Measurements from ENCODE around the gene NRGN. TPM values are rescaled to one million over a fixed set of nuclear protein-coding genes. Genes with fewer than 3 reads are reported as not detected.
"Not testable (repeated sequence)": the region's sequence is repeated elsewhere in the genome, so short reads cannot be mapped to it uniquely, and the experiment has no call there.

The NRGN gene
- total and polyA plus RNA-seq, 10 of the 15 experiments (the other 5 are each of a cell fraction or from before 2014, with no cell fraction given): 0.36 to 3.2 (median 1.1) TPM; not detected in 2

DNA sequence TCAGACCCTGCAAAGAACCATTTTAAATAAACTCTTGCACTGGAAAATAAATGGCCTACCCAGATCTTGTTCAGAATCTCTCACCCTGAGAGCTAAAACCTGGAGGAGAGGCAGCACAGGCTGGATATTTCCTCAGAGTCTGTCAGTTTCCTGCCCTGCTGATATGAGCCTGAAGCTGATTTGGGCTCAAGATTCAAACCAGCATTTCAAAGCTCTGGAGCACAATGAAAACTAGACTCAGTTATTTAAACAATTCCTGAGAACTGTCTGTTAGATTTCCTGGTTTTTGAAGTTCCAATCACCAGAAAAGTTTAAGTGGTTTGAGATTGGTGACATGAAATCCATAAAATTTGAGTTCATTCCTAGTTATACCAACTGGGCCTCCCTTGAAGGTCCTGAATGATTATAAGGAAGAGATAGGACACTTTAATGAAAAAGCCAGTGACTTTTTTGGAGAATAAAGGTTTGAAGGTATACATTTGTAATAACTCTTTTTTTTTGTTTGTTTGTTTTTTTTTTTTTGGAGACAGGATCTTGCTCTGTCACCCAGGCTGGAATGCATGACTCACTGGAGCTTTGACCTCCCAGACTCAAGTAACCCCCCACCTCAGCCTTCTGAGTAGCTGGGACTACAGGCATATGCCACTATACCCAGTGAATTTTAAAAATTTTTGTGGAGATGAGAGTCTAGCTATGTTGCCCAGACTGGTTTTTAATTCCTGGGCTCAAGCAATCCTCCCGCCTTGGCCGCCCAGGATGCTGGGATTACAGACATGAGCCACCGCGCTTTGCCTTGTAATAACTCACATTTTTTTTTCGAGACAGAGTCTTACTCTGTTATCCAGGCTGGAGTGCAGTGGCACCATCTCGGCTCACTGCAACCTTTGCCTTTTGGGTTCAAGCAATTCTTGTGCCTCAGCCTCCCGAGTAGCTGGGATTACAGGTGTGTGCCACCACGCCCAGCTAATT, 30.3 kb downstream of the NRGN start:
- no peaks in the 10 kb centered on the region for H3K4me1 ChIP-seq (ENCODE audit: control insufficient read depth, insufficient read depth, low read length)
- H2AFZ ChIP-seq (ENCODE audit: control insufficient read depth, low read depth, low read length): no peak overlapping the region
- FAIRE-seq (no peak), DNase-seq (ENCODE audit: low read depth, low spot score) (no peak), ATAC-seq (no peak)
- CTCF ChIA-PET: interaction anchor here (0.6 to 16.3 kb wide), 8 partner anchors 16 to 1440 kb away, joined by 3 to 272 read pairs (median 4); partner anchors contain the start of genes MSANTD2, NRGN, SIAE and SPA17
- no peaks in the 10 kb centered on the region for H3K27me3 ChIP-seq (replicated peaks in 1 of 2; ENCODE audit: control insufficient read depth in 2 of 2, insufficient read depth in 2 of 2, low read length in 1 of 2)
- no peak overlapping the region for H3K4me2 ChIP-seq (ENCODE audit: control insufficient read depth, insufficient read depth)
- no peaks in the 10 kb centered on the region for H3K9me3 ChIP-seq (replicated peaks; ENCODE audit: control insufficient read depth, insufficient read depth, low read length)
- POLR2A ChIA-PET: interaction anchor here (1.1 to 1.5 kb wide), 3 partner anchors 9 to 23 kb away, joined by 4 to 5 read pairs (median 5); no protein-coding TSS in a partner anchor
- intact Hi-C loops (cut with micrococcal nuclease; ENCODE audit: unreplicated experiment) (no loop called here), in situ Hi-C loops (cut with MboI) (no loop called here)
- RAD21 ChIA-PET (ENCODE audit: unreplicated experiment): interaction anchor here (1.6 kb wide), 1 partner anchor 23 kb away, joined by 5 read pairs; no protein-coding TSS in a partner anchor
- TF ChIP-seq SIX5 (IDR thresholded peaks at IDR 0.05; ENCODE audit: low read depth, low read length, severe bottlenecking) (no peak), FOXM1 (IDR thresholded peaks at IDR 0.05; ENCODE audit: low read depth, low read length) (no peak), CTCF (IDR thresholded peaks at IDR 0.05 in 2 of 3, conservative IDR thresholded peaks at IDR 0.05 in 1 of 3; ENCODE audit: control insufficient read depth in 2 of 3, extremely low read depth in 1 of 3, insufficient read depth in 1 of 3, low read depth in 3 of 3, low read length in 3 of 3) (no peak), CBFB (IDR thresholded peaks at IDR 0.05; ENCODE audit: low read depth) (no peak), USF2 (IDR thresholded peaks at IDR 0.05; ENCODE audit: borderline replicate concordance, low read depth, low read length) (no peak), HCFC1 (IDR thresholded peaks at IDR 0.05; ENCODE audit: low read length) (no peak), RB1 (IDR thresholded peaks at IDR 0.05; ENCODE audit: borderline replicate concordance) (no peak), NFYA (IDR thresholded peaks at IDR 0.05; ENCODE audit: borderline replicate concordance, low read depth, low read length) (no peak)
- H3K27ac ChIP-seq (ENCODE audit: control insufficient read depth, insufficient read depth): no peak overlapping the region
- SMC1A ChIA-PET (ENCODE audit: uncharacterized antibody, unreplicated experiment): interaction anchor here (1.2 to 4.8 kb wide), 5 partner anchors 15 to 101 kb away, joined by 3 to 20 read pairs (median 5); no protein-coding TSS in a partner anchor
- over 99% methylated on average over 8 of the region's 8 CpGs for WGBS (ENCODE audit: insufficient coverage, insufficient replicate concordance, low lambda C conversion rate, missing lambda C conversion rate)
- no peaks in the 10 kb centered on the region for H3K79me2 ChIP-seq (ENCODE audit: control insufficient read depth, insufficient read depth, low read length)
- peaks cover 0 to 3% of the 10 kb centered on the region in 2 experiments; a peak in 1 of 4 replicates for H3K36me3 ChIP-seq (ENCODE audit: control insufficient read depth in 2 of 2, insufficient read depth in 2 of 2, low read length in 1 of 2)
- no peak overlapping the region for H3K4me3 ChIP-seq
- no peak overlapping the region for H3K9ac ChIP-seq (ENCODE audit: control insufficient read depth, insufficient read depth, low read length)
- H4K20me1 ChIP-seq (ENCODE audit: control insufficient read depth, insufficient read depth): no peaks in the 10 kb centered on the region
- BruUV-seq (replicated peaks): no TSS peak

- ChIA-PET SMC1A (ENCODE audit: uncharacterized antibody, unreplicated experiment) (interaction anchor here (1.3 kb wide), 1 partner anchor 14 kb away, joined by 3 read pairs; no protein-coding TSS in a partner anchor), POLR2A (interaction anchor here (1.1 kb wide), 1 partner anchor 13 kb away, joined by 5 read pairs; no protein-coding TSS in a partner anchor), CTCF (interaction anchor here (1.0 to 16.3 kb wide), 3 partner anchors 15 to 99 kb away, joined by 3 to 272 read pairs (median 190); partner anchors contain the start of genes MSANTD2, SIAE and SPA17)
- BruUV-seq (replicated peaks); H3K27ac ChIP-seq (ENCODE audit: control insufficient read depth, insufficient read depth); H3K4me1 ChIP-seq (ENCODE audit: control insufficient read depth, insufficient read depth, low read length); H2AFZ ChIP-seq (ENCODE audit: control insufficient read depth, low read depth, low read length); FAIRE-seq; RAD21 ChIA-PET (ENCODE audit: unreplicated experiment); H3K27me3 ChIP-seq (replicated peaks in 1 of 2; ENCODE audit: control insufficient read depth in 2 of 2, insufficient read depth in 2 of 2, low read length in 1 of 2); H4K20me1 ChIP-seq (ENCODE audit: control insufficient read depth, insufficient read depth); intact Hi-C loops (cut with micrococcal nuclease; ENCODE audit: unreplicated experiment); H3K79me2 ChIP-seq (ENCODE audit: control insufficient read depth, insufficient read depth, low read length); H3K4me2 ChIP-seq (ENCODE audit: control insufficient read depth, insufficient read depth); H3K36me3 ChIP-seq (ENCODE audit: control insufficient read depth in 2 of 2, insufficient read depth in 2 of 2, low read length in 1 of 2); H3K9me3 ChIP-seq (replicated peaks; ENCODE audit: control insufficient read depth, insufficient read depth, low read length); in situ Hi-C loops (cut with MboI); H3K4me3 ChIP-seq; H3K9ac ChIP-seq (ENCODE audit: control insufficient read depth, insufficient read depth, low read length); DNase-seq (ENCODE audit: low read depth, low spot score); ATAC-seq: not testable (repeated sequence)
- 100% methylated on average over 6 of the region's 6 CpGs for WGBS (ENCODE audit: insufficient coverage, insufficient replicate concordance, low lambda C conversion rate, missing lambda C conversion rate)
These were observed 31.2 kb downstream of the NRGN start for GRCh38 chr11:124770959-124771358.

Data from GM12878 (cell line).